ENCODE measurements around the gene TMTC3.

- TF ChIP-seq, protein P1, sequence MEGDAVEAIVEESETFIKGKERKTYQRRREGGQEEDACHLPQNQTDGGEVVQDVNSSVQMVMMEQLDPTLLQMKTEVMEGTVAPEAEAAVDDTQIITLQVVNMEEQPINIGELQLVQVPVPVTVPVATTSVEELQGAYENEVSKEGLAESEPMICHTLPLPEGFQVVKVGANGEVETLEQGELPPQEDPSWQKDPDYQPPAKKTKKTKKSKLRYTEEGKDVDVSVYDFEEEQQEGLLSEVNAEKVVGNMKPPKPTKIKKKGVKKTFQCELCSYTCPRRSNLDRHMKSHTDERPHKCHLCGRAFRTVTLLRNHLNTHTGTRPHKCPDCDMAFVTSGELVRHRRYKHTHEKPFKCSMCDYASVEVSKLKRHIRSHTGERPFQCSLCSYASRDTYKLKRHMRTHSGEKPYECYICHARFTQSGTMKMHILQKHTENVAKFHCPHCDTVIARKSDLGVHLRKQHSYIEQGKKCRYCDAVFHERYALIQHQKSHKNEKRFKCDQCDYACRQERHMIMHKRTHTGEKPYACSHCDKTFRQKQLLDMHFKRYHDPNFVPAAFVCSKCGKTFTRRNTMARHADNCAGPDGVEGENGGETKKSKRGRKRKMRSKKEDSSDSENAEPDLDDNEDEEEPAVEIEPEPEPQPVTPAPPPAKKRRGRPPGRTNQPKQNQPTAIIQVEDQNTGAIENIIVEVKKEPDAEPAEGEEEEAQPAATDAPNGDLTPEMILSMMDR (IDR thresholded peaks at IDR 0.05), result no peak
- TF ChIP-seq POLR2A (IDR thresholded peaks at IDR 0.05) (no peak), POLR2AphosphoS5 (IDR thresholded peaks at IDR 0.05) (no peak)
Observed at GRCh38 chr12:88093573-88093972, 48.5 kb upstream of the TMTC3 start.

All from upper lobe of left lung (tissue), 4 donors.